Chondrocyte (in vitro differentiated cells): ENCODE results near the gene EDDM13. TPM values are rescaled to one million over a fixed set of nuclear protein-coding genes. Genes with fewer than 3 reads are reported as not detected.

Experiments used
- DNase-seq: peaks from one replicate; pipeline ENCODE4 v3.0.0; 2021; ENCODE audit warnings: mixed read lengths, low spot score
- H3K27ac Mint-ChIP-seq: one replicate; pipeline ENCODE4 v1.8.0; 2021; ENCODE audit warnings: mild to moderate bottlenecking, moderate library complexity, mixed read lengths; ENCODE audit not compliant: unreplicated experiment
- H3K27me3 Mint-ChIP-seq: 2 replicates; pipeline ENCODE4 v1.8.0; 2021; ENCODE audit warnings: low read depth, mixed read lengths
- H3K36me3 Mint-ChIP-seq: 2 replicates; pipeline ENCODE4 v1.8.0; 2021; ENCODE audit warnings: low read depth, mixed read lengths
- H3K4me1 Mint-ChIP-seq: 2 replicates; pipeline ENCODE4 v1.8.0; 2021; ENCODE audit warnings: low read depth, mild to moderate bottlenecking, mixed read lengths
- H3K4me3 Mint-ChIP-seq: one replicate; pipeline ENCODE4 v1.8.0; 2021; ENCODE audit warnings: mild to moderate bottlenecking, moderate library complexity, mixed read lengths; ENCODE audit not compliant: unreplicated experiment
- H3K9me3 Mint-ChIP-seq: 2 replicates; pipeline ENCODE4 v1.8.0; 2021; ENCODE audit warnings: low read depth, mixed read lengths
- total RNA-seq: library from RNA; stranded (reverse); gene quantifications from 3 replicates; pipeline ENCODE4 v1.2.1, GENCODE V29; 2021
- TF ChIP-seq, protein P1 (sequence below): fragments of 200-600 bp; sonication (generic); IDR thresholded peaks from 2 replicates; pipeline ENCODE4 v1.5.0; 2021; ENCODE audit warnings: antibody characterized with exemption, mild to moderate bottlenecking, moderate library complexity

EDDM13 gene
- total RNA-seq, 1 donor from 2014 or later = not detected

GRCh38 chr19:56310462-56310861 is 37.9 kb downstream of the EDDM13 start:
- Mint-ChIP-seq H3K9me3 (peaks cover 5% of the 10 kb centered on the region), H3K4me1 (peaks cover 12% of the 10 kb centered on the region), H3K4me3 (no peak overlapping the region), H3K27me3 (no peaks in the 10 kb centered on the region), H3K27ac (no peak overlapping the region), H3K36me3 (peaks cover 6% of the 10 kb centered on the region)
- DNase-seq = no peak
- TF ChIP-seq, protein P1, sequence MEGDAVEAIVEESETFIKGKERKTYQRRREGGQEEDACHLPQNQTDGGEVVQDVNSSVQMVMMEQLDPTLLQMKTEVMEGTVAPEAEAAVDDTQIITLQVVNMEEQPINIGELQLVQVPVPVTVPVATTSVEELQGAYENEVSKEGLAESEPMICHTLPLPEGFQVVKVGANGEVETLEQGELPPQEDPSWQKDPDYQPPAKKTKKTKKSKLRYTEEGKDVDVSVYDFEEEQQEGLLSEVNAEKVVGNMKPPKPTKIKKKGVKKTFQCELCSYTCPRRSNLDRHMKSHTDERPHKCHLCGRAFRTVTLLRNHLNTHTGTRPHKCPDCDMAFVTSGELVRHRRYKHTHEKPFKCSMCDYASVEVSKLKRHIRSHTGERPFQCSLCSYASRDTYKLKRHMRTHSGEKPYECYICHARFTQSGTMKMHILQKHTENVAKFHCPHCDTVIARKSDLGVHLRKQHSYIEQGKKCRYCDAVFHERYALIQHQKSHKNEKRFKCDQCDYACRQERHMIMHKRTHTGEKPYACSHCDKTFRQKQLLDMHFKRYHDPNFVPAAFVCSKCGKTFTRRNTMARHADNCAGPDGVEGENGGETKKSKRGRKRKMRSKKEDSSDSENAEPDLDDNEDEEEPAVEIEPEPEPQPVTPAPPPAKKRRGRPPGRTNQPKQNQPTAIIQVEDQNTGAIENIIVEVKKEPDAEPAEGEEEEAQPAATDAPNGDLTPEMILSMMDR = no peak

- Mint-ChIP-seq H3K9me3 (peaks cover 2% of the 10 kb centered on the region), H3K4me1 (peaks cover 12% of the 10 kb centered on the region), H3K27me3 (no peaks in the 10 kb centered on the region), H3K27ac (no peak overlapping the region), H3K4me3 (no peak overlapping the region), H3K36me3 (peaks cover 4% of the 10 kb centered on the region)
- TF ChIP-seq, protein P1 = no peak
- no peak for DNase-seq
Measured at GRCh38 chr19:56312342-56312741, 39.8 kb downstream of the EDDM13 start.

DNA sequence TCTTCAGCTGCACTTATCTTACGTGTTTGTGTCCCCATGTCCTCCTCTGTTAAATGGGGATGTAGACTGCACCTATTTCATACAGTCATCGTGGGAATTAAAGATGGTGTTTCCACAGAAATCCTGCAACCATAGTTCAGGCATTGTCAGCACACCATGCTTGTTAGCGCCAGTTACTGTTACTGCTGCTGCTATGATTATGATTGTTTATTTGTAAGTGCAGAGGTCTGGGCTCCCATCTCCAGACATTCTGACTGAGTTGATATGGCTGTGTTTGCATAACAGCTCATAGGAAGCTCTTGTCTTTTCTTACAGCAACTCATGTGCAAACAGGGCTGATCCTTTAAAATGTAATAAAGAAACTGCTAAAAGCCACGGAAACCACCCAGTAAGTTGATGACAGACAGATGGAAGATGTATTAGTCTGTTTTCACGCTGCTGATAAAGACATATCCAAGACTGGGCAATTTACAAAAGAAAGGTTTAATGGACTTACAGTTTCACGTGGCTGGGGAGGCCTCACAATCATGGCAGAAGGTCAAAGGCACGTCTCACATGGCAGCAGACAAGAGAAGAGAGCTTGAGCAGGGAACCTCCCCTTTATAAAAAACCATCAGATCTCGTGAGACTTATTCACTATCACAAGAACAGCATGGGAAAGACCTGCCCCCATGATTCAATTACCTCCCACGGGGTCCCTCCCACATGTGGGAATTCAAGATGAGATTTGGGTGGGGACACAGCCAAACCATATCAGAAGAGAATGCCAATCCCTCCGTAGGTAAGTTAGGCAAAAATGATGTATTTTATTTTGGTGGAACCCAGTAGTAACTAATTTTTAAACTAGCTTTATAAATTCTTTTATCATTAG is 40.5 kb downstream of the EDDM13 start:
- no peak overlapping the region for H3K27ac Mint-ChIP-seq
- no peak for DNase-seq

GRCh38 chr19:56314018-56314380 is 41.5 kb downstream of the EDDM13 start:
- H3K4me3 Mint-ChIP-seq = peak overlapping the region; percentile 89
- no peak for DNase-seq
- peaks cover 1% of the 10 kb centered on the region for H3K36me3 Mint-ChIP-seq
- peak overlapping the region; percentile 93 for H3K27ac Mint-ChIP-seq
- H3K4me1 Mint-ChIP-seq = peaks cover 12% of the 10 kb centered on the region
- TF ChIP-seq, protein P1 = no peak
- H3K27me3 Mint-ChIP-seq = no peaks in the 10 kb centered on the region
- peaks cover 2% of the 10 kb centered on the region for H3K9me3 Mint-ChIP-seq

More for the DNA sequence above, 40.5 kb downstream of the EDDM13 start:
- H3K36me3 Mint-ChIP-seq = peaks cover 4% of the 10 kb centered on the region
- no peak overlapping the region for H3K4me3 Mint-ChIP-seq
- peaks cover 12% of the 10 kb centered on the region for H3K4me1 Mint-ChIP-seq
- no peaks in the 10 kb centered on the region for H3K27me3 Mint-ChIP-seq
- TF ChIP-seq, protein P1 = no peak
- H3K9me3 Mint-ChIP-seq = peaks cover 2% of the 10 kb centered on the region

- Mint-ChIP-seq H3K4me1 (peaks cover 12% of the 10 kb centered on the region), H3K9me3 (peaks cover 2% of the 10 kb centered on the region), H3K27ac (peak within 1 kb of the TSS; percentile 93), H3K36me3 (no peaks in the 10 kb centered on the region), H3K4me3 (peak within 1 kb of the TSS; percentile 89), H3K27me3 (no peaks in the 10 kb centered on the region)
- DNase-seq = peak; percentile 97
- TF ChIP-seq, protein P1 = no peak
Measured at GRCh38 chr19:56314381-56315076, 42.0 kb downstream of the EDDM13 start, which contains the start of gene ZSCAN5A. Gene ZSCAN5A, minus strand, starts transcription at chr19:56314839. Its CDS starts 89,793 bp downstream, at chr19:56225046.
